Epithelial cell of esophagus (primary cell): ENCODE data around the gene GCH1.

ENCODE experiments used
- DNase-seq: peaks from one replicate; pipeline ENCODE4 v3.0.0; 2010; ENCODE audit warnings: low read depth
- H3K4me3 ChIP-seq: 2 replicates; pipeline ENCODE4 v1.5.1; 2011; ENCODE audit warnings: mild to moderate bottlenecking, low read length, control low read depth
- TF ChIP-seq, protein P1 (sequence below): IDR thresholded peaks from 2 replicates; pipeline ENCODE4 v1.5.1; 2011; ENCODE audit warnings: low read depth, mild to moderate bottlenecking, low read length, control low read depth, inconsistent platforms; ENCODE audit not compliant: insufficient read depth; ENCODE audit errors: missing control alignments

GCH1 gene

DNA sequence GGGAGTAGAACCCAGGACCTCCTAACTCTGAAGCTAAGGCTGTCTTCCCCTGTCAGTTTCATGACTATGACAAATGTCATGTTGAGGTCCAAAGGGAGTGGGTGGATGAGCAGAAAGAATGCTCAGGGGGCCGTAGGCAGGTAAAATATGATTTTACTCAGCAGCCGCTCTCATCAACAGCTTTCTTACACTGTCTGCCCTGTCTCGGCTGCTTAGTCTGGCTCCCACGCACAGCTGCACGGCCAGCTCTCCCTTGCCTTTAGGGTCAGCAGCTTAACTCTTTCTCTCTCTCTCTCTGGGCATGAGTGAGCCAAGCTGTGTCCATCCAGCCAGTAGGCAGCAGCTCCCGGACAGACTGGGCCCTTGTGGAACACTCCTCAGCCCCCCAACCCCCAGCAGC is 95.2 kb downstream of the GCH1 start:
- TF ChIP-seq, protein P1, sequence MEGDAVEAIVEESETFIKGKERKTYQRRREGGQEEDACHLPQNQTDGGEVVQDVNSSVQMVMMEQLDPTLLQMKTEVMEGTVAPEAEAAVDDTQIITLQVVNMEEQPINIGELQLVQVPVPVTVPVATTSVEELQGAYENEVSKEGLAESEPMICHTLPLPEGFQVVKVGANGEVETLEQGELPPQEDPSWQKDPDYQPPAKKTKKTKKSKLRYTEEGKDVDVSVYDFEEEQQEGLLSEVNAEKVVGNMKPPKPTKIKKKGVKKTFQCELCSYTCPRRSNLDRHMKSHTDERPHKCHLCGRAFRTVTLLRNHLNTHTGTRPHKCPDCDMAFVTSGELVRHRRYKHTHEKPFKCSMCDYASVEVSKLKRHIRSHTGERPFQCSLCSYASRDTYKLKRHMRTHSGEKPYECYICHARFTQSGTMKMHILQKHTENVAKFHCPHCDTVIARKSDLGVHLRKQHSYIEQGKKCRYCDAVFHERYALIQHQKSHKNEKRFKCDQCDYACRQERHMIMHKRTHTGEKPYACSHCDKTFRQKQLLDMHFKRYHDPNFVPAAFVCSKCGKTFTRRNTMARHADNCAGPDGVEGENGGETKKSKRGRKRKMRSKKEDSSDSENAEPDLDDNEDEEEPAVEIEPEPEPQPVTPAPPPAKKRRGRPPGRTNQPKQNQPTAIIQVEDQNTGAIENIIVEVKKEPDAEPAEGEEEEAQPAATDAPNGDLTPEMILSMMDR = no peak
- H3K4me3 ChIP-seq = no peak overlapping the region
- DNase-seq = no peak

DNA sequence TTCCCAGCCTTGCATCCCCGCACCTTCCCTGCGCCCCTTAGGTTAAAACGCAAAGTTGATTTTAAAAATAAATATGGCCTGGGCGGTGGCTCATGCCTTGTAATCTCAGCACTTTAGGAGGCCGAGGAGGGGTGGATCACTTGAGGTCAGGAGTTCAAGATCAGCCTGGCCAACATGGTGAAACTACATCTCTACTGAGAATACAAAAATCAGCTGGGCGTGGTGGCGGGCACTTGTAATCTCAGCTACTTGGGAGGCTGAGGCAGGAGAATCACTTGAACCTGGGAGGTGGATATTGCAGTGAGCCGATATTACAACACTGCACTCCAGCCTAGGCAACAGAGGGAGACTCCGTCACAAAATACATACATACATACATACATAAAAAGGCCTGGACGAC is 96.0 kb downstream of the GCH1 start:
- TF ChIP-seq, protein P1 = no peak
- DNase-seq = no peak
- H3K4me3 ChIP-seq = no peak overlapping the region

DNA sequence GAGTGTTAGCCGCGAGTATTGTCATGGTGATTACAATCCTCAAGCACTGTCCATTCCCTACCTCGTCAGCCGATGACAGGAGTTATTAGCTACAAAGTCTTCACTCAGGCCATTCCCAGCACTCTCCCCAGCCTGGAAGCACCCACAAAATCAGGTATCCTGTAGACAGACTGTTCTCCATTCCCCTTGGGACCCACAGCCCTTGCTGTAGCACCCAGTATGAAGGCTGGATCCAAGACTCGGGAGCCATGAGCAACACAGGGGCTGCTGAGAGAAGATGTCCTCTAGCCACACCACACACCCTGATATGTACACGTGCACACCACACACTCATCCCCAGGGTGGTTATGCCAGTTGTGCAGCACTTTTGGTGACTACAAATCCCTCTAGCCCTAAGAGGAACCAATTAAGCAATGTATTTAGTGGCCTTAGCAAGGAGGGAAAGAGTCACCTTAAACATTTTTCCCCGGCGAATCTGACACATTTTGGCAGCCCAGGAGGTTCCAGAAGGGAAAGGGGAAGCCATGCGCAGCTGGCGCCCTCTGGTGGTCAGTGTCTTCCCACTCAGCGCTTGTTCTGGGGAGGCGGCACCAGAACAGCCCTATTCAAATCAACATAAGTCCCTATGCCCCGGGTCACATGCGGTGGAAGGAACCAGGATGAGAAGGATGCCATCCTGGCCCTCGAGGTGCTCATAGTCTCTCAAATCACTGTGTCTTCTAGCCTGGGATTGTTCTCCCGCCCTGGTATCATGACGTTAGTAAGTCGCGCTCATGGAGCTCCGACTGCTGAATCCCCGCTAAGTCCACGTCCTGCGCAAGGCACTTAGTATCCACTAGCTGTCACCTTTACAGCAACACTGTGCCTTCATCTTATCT is 96.9 kb downstream of the GCH1 start:
- peak; percentile 84 for DNase-seq
- TF ChIP-seq, protein P1 = peak; percentile 95
- H3K4me3 ChIP-seq = no peak overlapping the region

DNA sequence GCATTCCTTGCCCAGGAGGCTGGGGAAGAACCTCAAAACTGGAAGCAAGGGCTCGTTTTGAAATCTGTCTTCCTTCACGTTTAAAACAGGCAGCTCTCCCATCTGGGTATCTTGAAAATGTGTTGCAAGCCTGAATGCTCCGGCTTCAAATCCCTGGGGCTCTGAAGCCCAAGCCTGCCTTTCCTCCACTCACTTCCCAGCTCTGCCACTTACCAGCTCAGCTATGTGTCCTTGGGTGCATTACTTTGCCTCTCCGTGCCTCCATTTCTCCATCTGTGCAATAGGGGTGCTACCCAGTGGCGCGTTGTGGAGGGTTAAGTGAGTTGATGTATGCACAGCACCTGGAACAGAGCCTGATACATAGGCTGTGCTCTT is 97.6 kb downstream of the GCH1 start:
- no peak for DNase-seq
- H3K4me3 ChIP-seq = no peak overlapping the region

DNA sequence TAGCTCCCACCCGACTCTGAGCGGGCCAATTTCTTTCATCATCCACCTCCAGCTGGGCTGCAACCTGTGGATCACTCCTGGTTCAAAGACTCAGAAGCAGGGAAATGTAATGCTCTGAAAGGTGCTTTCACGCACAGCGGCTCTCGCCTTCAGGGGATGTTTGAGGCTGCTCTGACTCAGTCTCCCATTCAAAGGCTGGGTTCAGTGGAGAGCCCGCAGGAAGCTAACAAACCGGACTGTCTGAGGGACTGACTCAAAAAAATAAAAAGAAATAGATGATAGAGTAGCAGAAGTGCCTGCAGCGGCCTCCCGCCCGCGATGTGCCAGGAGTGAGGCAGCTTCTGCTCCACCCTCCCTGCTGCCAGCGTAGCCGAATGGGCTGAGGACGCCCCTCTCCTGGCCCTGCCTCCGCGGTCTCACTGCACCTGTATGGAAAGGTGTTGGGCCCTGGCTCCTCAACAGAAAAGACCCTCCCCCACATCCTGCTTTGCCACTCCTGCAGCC is 98.0 kb downstream of the GCH1 start:
- DNase-seq = peak; percentile 83
- no peak overlapping the region for H3K4me3 ChIP-seq
- TF ChIP-seq, protein P1 = no peak

More for the DNA sequence above, 97.6 kb downstream of the GCH1 start:
- TF ChIP-seq, protein P1 = no peak

DNA sequence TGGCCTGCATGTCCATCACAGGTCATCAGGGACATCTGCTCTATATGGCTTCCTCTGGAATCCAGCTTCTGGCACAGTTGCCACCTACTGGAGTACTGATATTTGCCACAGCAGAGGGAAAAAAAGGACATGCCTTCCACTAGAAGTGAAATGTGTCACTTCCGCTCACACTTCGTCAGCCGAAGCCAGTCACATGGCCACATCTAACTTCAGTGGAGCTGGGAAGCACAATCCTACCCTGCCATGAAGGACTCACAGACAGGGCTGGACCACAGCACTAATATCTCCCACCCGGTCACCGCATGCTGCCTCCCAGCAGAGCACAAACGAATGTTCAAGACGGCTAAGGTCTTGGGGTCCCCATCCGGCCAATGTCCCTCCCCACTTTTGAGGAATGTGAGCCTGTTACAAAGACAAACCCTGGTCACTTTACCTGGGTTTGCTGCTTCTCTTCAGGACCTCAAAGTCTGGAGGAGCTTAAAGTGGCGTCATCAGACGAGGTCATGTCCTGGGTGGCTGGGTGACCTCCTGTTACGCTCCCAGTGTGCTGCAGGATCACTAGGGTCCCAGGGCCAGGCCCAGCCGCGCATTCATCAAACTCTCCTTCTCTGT is 98.6 kb downstream of the GCH1 start:
- no peak overlapping the region for H3K4me3 ChIP-seq
- TF ChIP-seq, protein P1 = no peak

More for the DNA sequence above, 98.6 kb downstream of the GCH1 start:
- no peak for DNase-seq
